HG03457 (cell line): ENCODE measurements around the gene ZFYVE19.

Source experiments
- ATAC-seq: cut with Tn5 transposase; IDR thresholded peaks from one replicate; pipeline ENCODE4 v1.9.1; 2021; ENCODE audit warnings: moderate number of reproducible peaks; ENCODE audit not compliant: unreplicated experiment

The ZFYVE19 gene

GRCh38 chr15:40775740-40776536, 31.0 kb upstream of the ZFYVE19 start:
- ATAC-seq: no peak

- no peak for ATAC-seq
Observed at GRCh38 chr15:40776537-40777141, 30.2 kb upstream of the ZFYVE19 start.

- no peak for ATAC-seq
Observed at GRCh38 chr15:40782609-40783227, 24.2 kb upstream of the ZFYVE19 start.

GRCh38 chr15:40785164-40785563, 21.7 kb upstream of the ZFYVE19 start:
- ATAC-seq: no peak

- no peak for ATAC-seq
Observed at GRCh38 chr15:40785814-40786213, 21.1 kb upstream of the ZFYVE19 start.

- ATAC-seq: no peak
Observed at GRCh38 chr15:40787344-40787841, 19.5 kb upstream of the ZFYVE19 start.

GRCh38 chr15:40787991-40788390, 18.9 kb upstream of the ZFYVE19 start:
- ATAC-seq: no peak

- no peak for ATAC-seq
Observed at GRCh38 chr15:40789119-40789518, 17.8 kb upstream of the ZFYVE19 start.

GRCh38 chr15:40789999-40790398, 16.9 kb upstream of the ZFYVE19 start:
- no peak for ATAC-seq

- ATAC-seq: no peak
Observed at GRCh38 chr15:40790718-40791117, 16.2 kb upstream of the ZFYVE19 start.

- ATAC-seq: no peak
Observed at GRCh38 chr15:40792394-40792793, 14.5 kb upstream of the ZFYVE19 start.

GRCh38 chr15:40793216-40793989, 13.5 kb upstream of the ZFYVE19 start:
- ATAC-seq: no peak

- no peak for ATAC-seq
Observed at GRCh38 chr15:40796041-40796440, 10.8 kb upstream of the ZFYVE19 start.

GRCh38 chr15:40796512-40796911, 10.4 kb upstream of the ZFYVE19 start:
- no peak for ATAC-seq

GRCh38 chr15:40799523-40799922, 7.4 kb upstream of the ZFYVE19 start:
- no peak for ATAC-seq

- no peak for ATAC-seq
Observed at GRCh38 chr15:40803076-40803475, 3.8 kb upstream of the ZFYVE19 start.

- ATAC-seq: no peak
Observed at GRCh38 chr15:40803688-40804087, 3.2 kb upstream of the ZFYVE19 start.

- no peak for ATAC-seq
Observed at GRCh38 chr15:40806672-40807027, 239 bp upstream of the ZFYVE19 start.

GRCh38 chr15:40807888-40808461, 1.1 kb downstream of the ZFYVE19 start:
- no peak for ATAC-seq

- no peak for ATAC-seq
Observed at GRCh38 chr15:40808861-40809450, 2.1 kb downstream of the ZFYVE19 start.
